KMS-11 (cell line): Measurements from ENCODE around the gene SYT1.

ENCODE experiments used
- H2AFZ ChIP-seq: fragments of 200-600 bp; sonication (generic); 2 replicates; pipeline ENCODE4 v1.6.1; 2016; ENCODE audit warnings: antibody characterized with exemption, mixed run types, low read depth
- H3K27ac ChIP-seq: fragments of 200-600 bp; sonication (generic); 2 replicates; pipeline ENCODE4 v1.6.1; 2016; ENCODE audit warnings: mild to moderate bottlenecking, mixed run types
- H3K27me3 ChIP-seq: fragments of 200-600 bp; sonication (generic); 2 replicates; pipeline ENCODE4 v1.6.1; 2017; ENCODE audit warnings: mild to moderate bottlenecking, low read depth, mixed run types, moderate library complexity; ENCODE audit not compliant: insufficient read depth
- H3K36me3 ChIP-seq: fragments of 200-600 bp; sonication (generic); 2 replicates; pipeline ENCODE4 v1.6.1; 2017; ENCODE audit warnings: mild to moderate bottlenecking, mixed run types; ENCODE audit not compliant: insufficient read depth
- H3K4me1 ChIP-seq: fragments of 200-600 bp; sonication (generic); 2 replicates; pipeline ENCODE4 v1.6.1; 2016; ENCODE audit warnings: mild to moderate bottlenecking, low read depth, mixed run types; ENCODE audit not compliant: poor library complexity, severe bottlenecking
- H3K4me2 ChIP-seq: fragments of 200-600 bp; sonication (generic); 2 replicates; pipeline ENCODE4 v1.7.0; 2016; ENCODE audit warnings: mild to moderate bottlenecking, mixed run types
- H3K4me3 ChIP-seq: fragments of 200-600 bp; sonication (generic); IDR thresholded peaks from 2 replicates; pipeline ENCODE4 v1.6.1; 2017; ENCODE audit warnings: low read depth, low read length, mixed read lengths; ENCODE audit not compliant: insufficient read depth
- H3K79me2 ChIP-seq: fragments of 200-600 bp; sonication (generic); 2 replicates; pipeline ENCODE4 v1.6.1; 2016; ENCODE audit warnings: low read depth, mixed run types; ENCODE audit not compliant: insufficient read depth
- H3K9ac ChIP-seq: fragments of 200-600 bp; sonication (generic); 2 replicates; pipeline ENCODE4 v1.6.1; 2016; ENCODE audit warnings: mild to moderate bottlenecking, mixed run types
- H4K20me1 ChIP-seq: fragments of 200-600 bp; sonication (generic); 2 replicates; pipeline ENCODE4 v1.6.1; 2016; ENCODE audit warnings: mild to moderate bottlenecking, mixed run types; ENCODE audit not compliant: insufficient read depth
- CTCF ChIP-seq: fragments of 200-600 bp; sonication (generic); conservative IDR thresholded peaks from 2 replicates; pipeline ENCODE4 v1.6.1; 2017; ENCODE audit warnings: low read depth, mild to moderate bottlenecking, antibody characterized with exemption, low read length, moderate library complexity, mixed read lengths

SYT1 gene

GRCh38 chr12:78864403-78864869 is at the start of gene SYT1:
SYT1 (plus strand) TSS chr12:78864774.
- Histone ChIP-seq H3K4me2 (peak within 1 kb of the TSS; percentile 90), H3K9ac (peak within 1 kb of the TSS; percentile 55), H3K27ac (peak within 1 kb of the TSS; percentile 73)

GRCh38 chr12:78818487-78818886 is 46.1 kb upstream of the SYT1 start:
- no peaks in the 10 kb centered on the region for H3K27me3 ChIP-seq
- H3K9ac ChIP-seq, result no peak overlapping the region
- TF ChIP-seq CTCF, result no peak
- no peaks in the 10 kb centered on the region for H4K20me1 ChIP-seq
- H3K79me2 ChIP-seq, result no peaks in the 10 kb centered on the region
- no peaks in the 10 kb centered on the region for H3K36me3 ChIP-seq
- H3K4me2 ChIP-seq, result no peak overlapping the region
- H3K4me1 ChIP-seq, result no peaks in the 10 kb centered on the region
- no peak overlapping the region for H3K4me3 ChIP-seq
- no peak overlapping the region for H3K27ac ChIP-seq
- no peak overlapping the region for H2AFZ ChIP-seq

More at GRCh38 chr12:78864403-78864869, at the start of gene SYT1:
- no peak for TF ChIP-seq CTCF
- Histone ChIP-seq H3K36me3 (no peaks in the 10 kb centered on the region), H3K27me3 (no peaks in the 10 kb centered on the region), H3K79me2 (0 out of 2 replicates have a peak, but pooled peaks cover 13% of the 10 kb centered on the region), H3K4me3 (peak within 1 kb of the TSS; percentile 24), H2AFZ (peak within 1 kb of the TSS; percentile 85), H3K4me1 (peaks cover 38% of the 10 kb centered on the region), H4K20me1 (no peaks in the 10 kb centered on the region)

- Histone ChIP-seq H2AFZ (no peak overlapping the region), H3K27me3 (no peaks in the 10 kb centered on the region), H3K36me3 (no peaks in the 10 kb centered on the region), H3K4me3 (no peak overlapping the region), H3K4me2 (no peak overlapping the region), H3K79me2 (no peaks in the 10 kb centered on the region), H3K27ac (no peak overlapping the region), H3K4me1 (no peaks in the 10 kb centered on the region), H4K20me1 (no peaks in the 10 kb centered on the region), H3K9ac (no peak overlapping the region)
- TF ChIP-seq CTCF, result no peak
These were observed 43.6 kb upstream of the SYT1 start for GRCh38 chr12:78820946-78821345.

- Histone ChIP-seq H3K4me3 (no peak overlapping the region), H3K9ac (no peak overlapping the region)
These were observed 39.7 kb upstream of the SYT1 start for GRCh38 chr12:78824918-78825317.

More at GRCh38 chr12:78824918-78825317, 39.7 kb upstream of the SYT1 start:
- no peaks in the 10 kb centered on the region for H3K36me3 ChIP-seq
- H3K27me3 ChIP-seq, result no peaks in the 10 kb centered on the region
- H4K20me1 ChIP-seq, result no peaks in the 10 kb centered on the region
- H2AFZ ChIP-seq, result no peak overlapping the region
- no peaks in the 10 kb centered on the region for H3K4me1 ChIP-seq
- no peak for TF ChIP-seq CTCF
- no peak overlapping the region for H3K4me2 ChIP-seq
- no peak overlapping the region for H3K27ac ChIP-seq
- H3K79me2 ChIP-seq, result no peaks in the 10 kb centered on the region
